ENCODE results near the gene URB2.

Gene URB2

GRCh38 chr1:229650045-229650444 is 24.0 kb downstream of the URB2 start:
- DNase-seq = no peak

GRCh38 chr1:229651546-229651945 is 25.5 kb downstream of the URB2 start:
- DNase-seq = no peak

- no peak for DNase-seq
Observed at GRCh38 chr1:229653420-229653819, 27.4 kb downstream of the URB2 start.

- no peak for DNase-seq
Observed at GRCh38 chr1:229655781-229656180, 29.7 kb downstream of the URB2 start.

- no peak for DNase-seq
Observed at GRCh38 chr1:229657993-229658755, 32.1 kb downstream of the URB2 start.

GRCh38 chr1:229661022-229661877 is 35.2 kb downstream of the URB2 start:
- DNase-seq = peak; percentile 68

- no peak for DNase-seq
Observed at GRCh38 chr1:229661897-229662296, 35.9 kb downstream of the URB2 start.

GRCh38 chr1:229664133-229664689 is 38.2 kb downstream of the URB2 start:
- DNase-seq = peak; percentile 84

- DNase-seq = no peak
Observed at GRCh38 chr1:229665912-229666558, 40.0 kb downstream of the URB2 start.

- DNase-seq = no peak
Observed at GRCh38 chr1:229666585-229666984, 40.5 kb downstream of the URB2 start.

- no peak for DNase-seq
Observed at GRCh38 chr1:229669333-229669732, 43.3 kb downstream of the URB2 start.

- DNase-seq = no peak
Observed at GRCh38 chr1:229671310-229671709, 45.3 kb downstream of the URB2 start.

- no peak for DNase-seq
Observed at GRCh38 chr1:229672246-229672645, 46.2 kb downstream of the URB2 start.

GRCh38 chr1:229674042-229674441 is 48.0 kb downstream of the URB2 start:
- no peak for DNase-seq

- no peak for DNase-seq
Observed at GRCh38 chr1:229675396-229675795, 49.3 kb downstream of the URB2 start.

- DNase-seq = no peak
Observed at GRCh38 chr1:229685149-229685548, 59.1 kb downstream of the URB2 start.

GRCh38 chr1:229689273-229689672 is 63.2 kb downstream of the URB2 start:
- no peak for DNase-seq

- no peak for DNase-seq
Observed at GRCh38 chr1:229689904-229690303, 63.9 kb downstream of the URB2 start.

GRCh38 chr1:229690662-229691061 is 64.6 kb downstream of the URB2 start:
- DNase-seq = no peak

- DNase-seq = no peak
Observed at GRCh38 chr1:229691362-229691761, 65.3 kb downstream of the URB2 start.

GRCh38 chr1:229693129-229693900 is 67.3 kb downstream of the URB2 start:
- DNase-seq = no peak

GRCh38 chr1:229694053-229694693 is 68.1 kb downstream of the URB2 start:
- no peak for DNase-seq
